D341Med (cell line): Measurements from ENCODE around the gene KCNT2.
A peak's percentile ranks its signal among the peaks of the same experiment; 100 is the strongest.

Source experiments
- DNase-seq: peaks from one replicate; pipeline ENCODE4 v3.0.0; 2012; ENCODE audit warnings: low spot score

KCNT2 gene

DNA sequence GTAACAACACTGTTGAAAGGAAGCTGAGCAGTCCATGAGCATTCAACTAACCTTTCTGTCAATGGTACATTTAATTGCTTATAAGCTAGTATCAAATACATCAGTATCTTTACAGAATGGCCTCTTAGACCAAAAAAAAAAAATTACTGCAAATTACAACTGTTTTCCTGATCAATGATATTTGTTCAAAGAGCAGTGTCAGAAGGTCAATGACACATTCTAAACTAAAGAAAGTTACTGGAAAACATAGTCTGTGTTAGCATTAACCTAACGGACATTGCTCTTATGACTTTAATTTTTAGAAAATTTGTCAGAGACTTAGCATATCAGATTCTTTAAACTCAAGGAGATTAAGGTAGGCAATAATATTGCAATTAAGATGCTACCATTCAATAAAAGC is 162.5 kb downstream of the KCNT2 start:
- no peak for DNase-seq

DNA sequence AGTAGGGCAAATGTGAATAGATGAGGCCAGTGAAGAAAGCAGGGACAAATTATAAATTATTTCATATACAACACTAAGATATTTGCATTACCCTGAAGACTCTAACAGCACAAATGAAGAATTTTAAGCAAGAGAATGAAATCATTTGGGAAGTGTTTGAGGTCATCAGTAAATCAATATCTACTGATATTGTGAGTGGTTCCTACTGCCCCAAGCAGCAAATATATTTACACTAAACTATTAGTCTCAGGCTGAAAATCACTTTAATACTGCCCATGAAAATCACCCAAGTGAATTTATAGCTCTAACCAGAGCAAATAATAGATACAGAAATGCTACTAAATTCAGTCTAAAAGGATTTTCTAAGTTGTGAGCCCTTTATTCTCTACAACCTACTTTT is 163.6 kb downstream of the KCNT2 start:
- DNase-seq: no peak

DNA sequence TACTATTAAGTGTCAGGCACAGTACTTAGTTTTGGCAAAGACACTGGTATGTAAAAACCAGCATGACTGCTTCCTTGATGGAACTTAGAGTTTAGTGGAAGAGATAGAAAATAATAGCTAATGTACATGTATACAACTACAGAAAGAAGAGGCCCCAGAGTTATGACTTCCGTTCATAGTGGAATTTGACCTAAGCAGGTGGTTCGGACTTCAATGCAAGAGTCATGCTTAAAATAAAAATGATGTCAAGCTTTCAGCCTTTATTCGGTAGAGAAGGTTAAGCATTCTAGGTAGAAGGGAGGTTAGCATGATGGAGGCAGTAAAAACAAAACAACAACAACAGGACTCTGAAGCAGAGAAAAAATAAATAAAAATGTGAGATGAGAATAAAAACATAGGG is 165.9 kb downstream of the KCNT2 start:
- no peak for DNase-seq

DNA sequence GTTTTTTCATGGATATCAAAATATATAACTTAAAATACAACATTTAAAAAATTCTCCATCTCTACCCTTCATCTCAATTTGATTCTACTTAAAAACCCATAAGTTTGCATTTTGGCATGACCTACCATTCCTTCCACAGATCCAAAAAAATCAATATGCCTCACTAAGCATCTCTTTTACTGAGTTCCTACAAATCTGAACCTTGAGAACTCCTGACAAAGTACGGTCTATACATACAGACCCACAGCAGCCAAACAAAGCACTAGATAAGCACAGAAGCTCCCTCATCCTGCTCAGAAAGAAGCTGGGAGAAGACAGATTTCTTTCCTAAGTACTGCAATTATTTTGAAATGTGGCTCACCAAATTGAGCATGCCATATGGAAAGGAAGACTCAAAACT is 167.5 kb downstream of the KCNT2 start:
- no peak for DNase-seq

DNA sequence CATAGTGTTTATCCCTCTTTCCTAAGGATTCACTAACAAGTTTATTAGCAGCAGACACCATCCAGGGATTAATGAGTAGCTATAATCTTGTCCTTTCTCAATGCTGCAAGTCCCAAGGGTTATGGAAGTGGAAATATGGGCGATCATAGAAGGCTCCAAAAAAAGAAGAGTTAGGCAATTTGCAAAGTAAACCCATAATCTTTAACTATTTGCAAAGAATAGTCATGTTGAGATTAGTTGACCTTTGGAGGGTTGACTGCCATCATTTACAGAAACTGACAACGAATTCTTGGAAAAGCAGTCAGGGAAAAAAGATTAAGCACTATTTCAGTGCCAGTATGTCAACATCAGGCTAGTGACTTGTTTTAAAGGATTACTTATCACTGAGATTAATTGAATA is 169.9 kb downstream of the KCNT2 start:
- DNase-seq: peak; percentile 41

DNA sequence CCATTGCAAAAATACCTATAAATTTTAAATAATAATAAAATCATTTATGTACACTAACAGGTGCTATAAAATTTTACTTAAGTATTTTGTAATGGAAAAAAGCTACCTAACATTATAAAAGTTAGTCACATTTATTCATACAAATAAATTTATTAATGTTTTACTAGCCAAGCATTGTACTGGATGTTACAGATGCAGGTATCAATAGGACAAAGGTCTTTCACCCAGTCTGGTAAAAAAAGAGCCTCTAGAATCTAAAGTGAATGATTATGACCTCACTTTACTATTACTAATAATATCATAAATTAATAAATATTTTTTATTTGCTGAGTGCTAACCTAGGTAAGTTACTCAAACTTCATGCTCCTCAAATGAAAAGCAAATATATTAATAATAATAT is 170.6 kb downstream of the KCNT2 start:
- DNase-seq: no peak

DNA sequence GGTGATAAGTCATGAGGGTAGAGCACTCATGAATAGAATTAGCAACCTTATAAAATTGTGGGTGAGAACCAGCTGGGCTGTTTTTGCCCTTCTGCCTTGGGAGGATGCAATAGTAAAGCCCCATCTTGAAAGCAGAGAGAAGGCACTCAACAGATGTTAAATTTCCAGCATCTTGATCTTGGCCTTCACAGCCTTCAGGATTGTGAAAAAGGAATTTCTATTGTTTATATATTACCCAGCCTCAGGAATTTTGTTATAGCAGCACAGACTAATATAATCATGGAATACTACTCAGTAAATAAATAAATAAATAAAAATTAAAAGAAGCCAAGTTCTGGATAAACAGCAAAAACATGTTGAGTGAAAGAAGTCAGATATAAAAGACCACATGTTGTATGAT is 175.2 kb downstream of the KCNT2 start:
- no peak for DNase-seq

DNA sequence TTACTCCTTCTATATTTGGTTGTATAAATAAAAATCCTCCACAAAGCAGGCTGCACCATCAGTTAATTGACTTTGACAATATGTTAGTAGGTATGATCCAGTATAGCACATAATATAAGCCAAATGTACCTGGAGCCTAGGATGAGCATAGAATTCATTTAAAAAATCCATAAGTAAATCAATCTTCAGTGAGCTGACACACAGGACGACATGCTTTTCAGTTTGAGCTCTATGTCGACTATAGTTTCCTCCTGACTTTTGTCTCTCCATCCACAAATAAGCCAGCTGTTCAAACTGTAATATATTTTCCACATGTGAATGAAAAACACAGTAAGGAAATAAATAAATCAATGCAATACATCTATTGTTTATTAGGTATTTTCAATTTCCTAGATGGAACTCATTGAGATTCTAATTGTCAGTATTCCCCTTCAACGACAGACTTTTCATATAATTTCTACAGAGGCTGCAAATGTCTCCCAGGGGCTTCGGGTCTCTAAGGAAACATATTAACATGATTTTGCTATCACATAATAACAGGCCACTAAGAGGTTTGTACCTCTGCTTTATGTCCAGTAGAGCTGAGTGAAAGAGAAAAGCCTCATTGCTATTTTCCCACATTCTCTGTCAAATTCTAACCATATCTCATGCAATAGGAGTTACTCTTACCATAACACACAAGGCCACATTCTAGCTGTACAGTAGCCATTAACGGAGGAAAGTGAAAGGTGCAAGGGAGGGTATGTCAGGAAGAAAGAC is 180.1 kb downstream of the KCNT2 start:
- no peak for DNase-seq

DNA sequence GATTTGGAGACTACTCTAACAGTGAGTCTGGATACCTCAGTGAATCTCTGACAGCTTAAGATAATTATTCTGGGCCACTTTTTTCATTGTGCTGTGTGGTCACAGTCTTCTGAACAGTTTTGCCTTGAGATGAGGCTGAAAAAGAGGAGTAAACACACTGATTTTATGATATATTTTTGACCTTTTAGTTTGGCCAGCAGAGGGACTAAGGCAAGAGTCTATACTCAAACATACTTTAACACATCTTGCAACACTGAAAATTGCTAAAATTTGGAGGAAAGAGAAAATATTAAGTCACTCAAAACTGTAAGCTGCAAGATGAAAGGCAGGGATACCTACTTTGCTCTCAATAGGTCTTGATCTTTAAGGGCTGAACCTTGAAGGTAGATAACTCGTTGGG is 182.7 kb downstream of the KCNT2 start:
- no peak for DNase-seq

DNA sequence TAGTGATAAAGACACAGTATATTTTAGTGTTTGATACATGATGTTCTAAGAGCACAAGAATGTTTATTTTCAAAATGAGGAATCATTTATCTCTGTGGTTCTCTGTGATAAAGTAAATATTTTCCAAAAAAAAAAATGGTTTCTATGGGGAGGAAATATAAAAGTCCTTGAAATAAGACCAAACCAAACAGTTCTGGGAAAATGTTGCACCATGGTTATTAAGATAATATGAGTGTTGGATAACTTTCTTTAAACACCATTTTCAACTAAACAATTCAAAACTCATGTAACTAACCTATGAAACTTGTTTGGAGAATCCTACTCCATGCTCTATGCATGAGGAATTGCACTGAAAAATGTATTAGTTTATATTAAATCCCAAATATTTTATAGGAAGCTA is 184.6 kb downstream of the KCNT2 start:
- DNase-seq: no peak

DNA sequence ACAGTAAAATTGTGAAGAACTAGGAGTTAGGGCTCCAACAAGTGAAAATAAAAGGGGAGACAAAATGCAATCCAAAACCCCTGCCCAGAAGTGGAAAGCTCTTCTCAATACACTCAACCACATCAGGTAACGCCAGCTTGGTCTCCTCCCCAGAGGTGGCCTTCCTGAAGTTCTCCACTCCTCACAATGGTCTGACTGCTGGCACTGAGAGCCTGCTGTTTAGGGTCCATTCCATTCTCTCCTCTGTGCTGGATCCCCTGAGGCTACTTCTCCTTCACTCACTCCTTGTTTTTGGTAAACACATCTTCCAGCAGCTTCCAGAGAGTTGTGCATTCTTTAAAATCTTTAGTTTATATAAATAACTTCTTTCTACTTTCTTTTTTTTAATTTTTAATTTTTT is 189.5 kb downstream of the KCNT2 start:
- no peak for DNase-seq

DNA sequence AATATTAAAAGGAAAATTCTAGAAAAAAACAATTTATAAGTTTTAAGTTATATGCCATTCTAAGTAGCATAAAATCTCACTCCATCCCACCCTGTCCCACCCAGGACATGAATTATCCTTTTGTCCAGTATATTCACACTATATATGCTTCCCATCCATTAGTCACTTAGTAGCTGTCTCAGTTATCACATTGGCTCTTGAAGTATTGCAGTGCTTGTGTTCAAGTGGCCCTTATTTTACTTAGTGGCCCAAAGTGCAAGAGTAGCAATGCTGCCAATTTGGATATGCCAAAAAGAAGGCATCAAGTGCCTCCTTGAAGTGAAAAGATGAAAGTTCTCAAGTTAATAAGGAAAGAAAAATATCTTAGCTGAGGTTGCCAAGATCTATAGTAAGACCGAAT is 192.3 kb downstream of the KCNT2 start:
- no peak for DNase-seq

DNA sequence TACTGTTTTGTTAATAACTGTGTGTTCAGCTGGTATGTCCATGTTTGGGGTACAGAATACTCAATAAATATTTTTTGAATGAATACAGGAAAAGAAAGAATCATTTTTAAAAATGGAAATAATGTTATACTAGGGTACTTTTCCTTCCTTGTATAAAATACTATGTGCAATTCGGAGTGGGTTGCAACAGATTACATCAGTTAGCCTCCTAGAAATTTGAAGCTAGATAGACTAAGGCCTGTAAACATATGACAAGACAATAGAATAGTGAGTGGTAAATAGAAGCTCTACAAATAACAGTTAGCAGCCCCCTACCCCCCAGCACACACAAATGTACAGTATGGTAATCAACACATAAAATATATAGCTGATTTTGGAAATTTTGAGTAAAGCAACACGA is 195.9 kb downstream of the KCNT2 start:
- DNase-seq: no peak

DNA sequence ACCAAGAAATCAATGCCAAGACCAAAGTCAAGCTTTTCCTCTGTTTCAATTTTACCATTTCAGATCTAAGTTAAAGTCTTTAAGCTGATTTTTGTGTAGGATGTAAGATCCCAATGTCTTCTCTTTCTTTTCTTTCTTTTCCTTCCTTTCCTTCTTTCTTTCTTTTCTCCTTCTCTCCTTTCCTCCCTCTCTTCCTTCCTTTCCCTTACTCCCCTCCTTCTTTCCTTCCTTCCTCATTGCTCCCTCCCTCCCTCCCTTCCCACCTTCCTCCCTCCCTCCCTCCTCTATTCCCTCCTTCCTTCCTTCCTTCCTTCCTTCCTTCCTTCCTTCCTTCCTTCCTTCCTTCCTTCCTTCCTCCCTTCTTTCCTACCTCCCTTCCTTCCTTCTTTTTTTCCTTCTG is 197.5 kb downstream of the KCNT2 start:
- DNase-seq: no peak

DNA sequence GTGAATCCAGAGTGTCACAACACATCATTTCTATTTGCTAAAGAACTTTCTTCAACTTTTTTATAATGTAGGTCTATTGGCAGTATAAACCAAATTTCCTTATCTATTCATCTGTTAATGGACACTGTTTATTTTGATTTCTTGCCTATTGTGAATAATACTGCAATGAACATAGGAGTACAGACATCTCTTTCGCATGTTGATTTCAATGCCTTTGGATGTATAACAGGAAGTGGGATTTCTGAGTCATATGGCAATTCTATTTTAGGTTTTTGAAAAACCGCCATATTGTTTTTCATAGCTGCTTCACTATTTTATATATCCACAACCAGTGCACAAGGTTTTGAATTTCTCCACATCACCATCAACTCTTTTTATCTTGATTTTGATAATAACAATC is 198.7 kb downstream of the KCNT2 start:
- DNase-seq: no peak

DNA sequence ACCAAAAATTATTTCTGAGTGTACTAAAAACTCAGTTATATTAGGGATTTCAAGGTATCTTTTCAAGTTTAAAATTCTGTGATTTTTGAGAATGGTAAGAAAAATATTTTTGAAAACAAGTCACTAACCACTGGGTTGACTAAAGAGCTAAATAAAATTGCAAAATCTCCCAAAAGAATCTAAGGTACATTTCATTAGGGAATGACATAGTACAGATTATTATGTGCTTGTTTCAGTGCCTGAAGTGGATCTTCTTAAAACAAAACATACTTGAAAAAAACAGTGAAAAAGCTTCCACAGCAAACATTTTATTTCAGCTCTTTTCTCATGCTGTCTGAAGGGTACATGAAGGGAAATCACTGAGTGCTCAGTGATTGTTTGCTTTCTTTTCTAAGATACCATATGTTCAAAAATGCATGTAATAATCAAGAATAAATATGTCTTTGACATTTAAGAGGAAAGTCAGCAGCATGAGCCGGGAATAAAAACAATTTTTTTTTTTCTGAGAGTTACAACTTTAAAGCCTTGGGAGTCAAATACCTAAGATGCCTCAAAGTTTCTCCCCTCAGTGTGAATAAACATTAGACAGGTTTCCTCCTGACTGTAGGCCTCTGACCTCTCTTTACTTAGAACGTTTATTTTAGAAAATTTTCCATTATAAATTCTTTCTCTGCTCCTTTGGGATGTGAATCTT is 200.7 kb downstream of the KCNT2 start:
- DNase-seq: no peak

DNA sequence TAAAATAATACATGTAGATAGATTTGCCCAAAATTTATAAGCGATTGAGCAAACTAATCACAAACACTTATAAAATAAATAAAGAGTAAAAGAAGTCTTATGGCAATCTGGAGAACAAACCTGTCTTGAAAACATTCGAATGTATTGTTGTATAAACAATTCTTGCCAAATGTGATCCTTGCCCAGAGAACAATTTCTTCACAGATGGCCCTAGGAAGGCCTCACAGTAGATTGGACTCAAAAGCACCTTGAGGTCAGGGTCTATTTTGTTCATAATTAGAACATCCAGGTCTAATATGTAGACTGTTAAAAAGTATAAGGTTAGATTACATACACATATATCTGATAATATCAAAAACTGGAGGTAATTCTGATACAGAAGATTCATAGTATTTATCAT is 202.4 kb downstream of the KCNT2 start:
- DNase-seq: no peak

DNA sequence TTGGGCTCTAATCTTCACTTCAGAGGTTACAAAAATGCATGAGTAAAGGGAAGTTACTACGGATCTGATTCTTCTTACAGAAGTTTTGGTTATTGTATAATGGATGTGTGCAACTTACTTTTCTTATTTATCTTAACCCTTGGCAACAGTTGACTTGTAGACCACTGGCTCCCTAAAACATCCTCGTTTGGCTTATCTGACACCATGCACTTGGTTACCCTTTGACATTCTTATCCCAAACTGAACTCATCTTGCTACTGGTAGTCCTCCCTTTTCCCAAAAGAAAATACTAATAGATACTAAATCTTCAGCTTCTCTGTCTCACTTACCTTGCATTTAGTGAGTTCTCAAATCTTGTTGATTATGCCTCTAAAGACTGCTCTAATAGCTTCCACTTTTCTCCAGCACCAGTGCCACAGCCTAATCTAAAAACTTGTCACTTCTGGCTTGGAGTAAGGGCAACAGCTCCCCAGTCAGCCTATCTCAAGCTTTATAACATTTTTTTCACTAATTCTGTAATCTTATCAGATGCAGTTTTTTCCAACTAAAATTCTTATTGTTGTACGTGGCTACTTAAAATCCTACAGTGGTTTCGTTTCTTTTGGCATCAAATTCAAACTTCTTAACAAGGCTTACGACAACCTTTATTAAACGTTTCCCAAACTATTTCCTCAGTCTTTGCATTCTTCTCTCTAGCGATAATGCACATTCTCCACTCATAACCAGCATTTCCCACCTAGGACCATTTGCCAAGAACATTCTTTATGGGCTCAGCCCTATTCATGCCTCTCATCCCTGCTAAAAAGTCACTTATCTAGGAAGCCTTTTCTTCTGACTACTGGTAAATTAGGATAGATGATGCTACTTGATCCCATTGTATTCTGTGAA is 204.2 kb downstream of the KCNT2 start:
- no peak for DNase-seq

DNA sequence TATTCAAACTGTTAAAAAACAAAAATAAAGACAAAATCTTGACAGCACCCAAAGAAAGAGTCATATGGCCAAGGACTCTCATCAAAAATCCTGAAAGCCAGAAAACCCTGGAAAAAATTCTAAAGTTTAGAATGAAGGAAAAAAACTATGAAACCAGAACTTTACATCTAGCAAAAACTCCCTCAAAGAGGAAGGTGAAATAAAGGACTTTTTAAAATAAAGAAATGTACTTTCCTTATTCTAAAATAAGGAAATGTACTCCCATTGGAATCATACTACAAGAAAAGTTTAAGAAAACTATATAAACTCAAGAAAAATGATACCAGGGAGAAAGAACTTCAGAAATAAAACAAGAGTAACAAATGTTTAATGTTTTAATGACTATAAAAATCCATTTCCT is 206.3 kb downstream of the KCNT2 start:
- no peak for DNase-seq

DNA sequence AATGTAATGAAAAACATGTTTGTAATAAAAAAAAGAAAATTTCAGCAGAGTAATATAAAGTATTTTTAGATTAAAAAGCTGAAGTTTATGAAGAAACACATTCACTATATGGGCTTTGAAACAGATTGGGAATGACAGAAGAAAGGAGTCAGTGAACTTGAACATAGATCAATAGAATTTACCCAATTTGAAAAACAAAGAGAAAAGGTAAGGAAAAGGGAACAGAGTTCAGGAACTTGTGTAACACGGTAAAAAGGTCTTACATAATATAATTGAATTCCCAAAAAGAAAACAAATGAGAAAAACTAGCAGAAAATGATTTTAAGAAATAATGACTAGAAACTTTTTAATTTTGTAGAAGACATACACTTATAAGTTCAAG is 206.8 kb downstream of the KCNT2 start:
- DNase-seq: no peak

DNA sequence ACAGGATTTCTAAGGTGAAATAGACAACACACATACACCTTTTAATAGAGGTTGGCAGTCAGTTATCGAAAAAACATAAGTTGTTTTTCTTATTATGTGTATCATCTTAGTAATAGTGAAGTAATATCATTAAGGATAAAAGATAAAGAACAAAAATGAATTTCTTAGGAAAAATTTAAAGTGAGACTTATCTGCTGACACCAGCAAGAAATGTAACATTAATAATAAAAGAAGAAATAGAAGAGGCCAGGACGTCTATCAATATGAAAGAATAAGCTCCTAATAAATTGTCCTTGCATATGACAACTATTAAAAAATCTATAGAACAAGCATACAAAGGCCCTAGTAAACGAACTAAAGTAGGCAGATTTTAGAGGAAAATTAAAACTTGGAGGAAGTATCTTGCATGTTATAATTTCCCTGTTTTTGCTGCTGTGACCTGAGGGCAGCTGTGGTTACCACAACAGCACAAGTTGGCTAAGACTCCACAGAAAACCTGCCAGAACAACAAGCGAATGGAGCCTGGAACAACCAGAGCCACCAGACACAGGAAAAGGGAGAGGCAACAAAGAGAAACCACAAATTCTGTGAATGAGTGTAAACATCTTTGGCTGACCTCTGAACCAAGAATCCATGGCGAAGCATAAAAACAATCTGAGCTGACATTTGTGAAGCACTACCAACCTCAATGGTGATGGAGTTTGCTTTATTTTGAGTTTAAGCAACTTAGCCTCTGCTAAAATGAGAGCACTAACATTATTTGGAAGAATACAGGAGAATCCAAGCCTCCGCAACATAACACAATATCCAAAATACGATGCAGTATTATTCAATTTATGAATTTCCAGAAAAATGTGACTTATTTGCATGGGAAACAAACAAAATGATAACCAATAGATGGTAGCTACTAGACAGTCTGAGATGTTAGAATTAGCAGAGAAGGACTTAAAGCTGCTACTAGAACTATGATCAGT is 207.5 kb downstream of the KCNT2 start:
- DNase-seq: no peak

DNA sequence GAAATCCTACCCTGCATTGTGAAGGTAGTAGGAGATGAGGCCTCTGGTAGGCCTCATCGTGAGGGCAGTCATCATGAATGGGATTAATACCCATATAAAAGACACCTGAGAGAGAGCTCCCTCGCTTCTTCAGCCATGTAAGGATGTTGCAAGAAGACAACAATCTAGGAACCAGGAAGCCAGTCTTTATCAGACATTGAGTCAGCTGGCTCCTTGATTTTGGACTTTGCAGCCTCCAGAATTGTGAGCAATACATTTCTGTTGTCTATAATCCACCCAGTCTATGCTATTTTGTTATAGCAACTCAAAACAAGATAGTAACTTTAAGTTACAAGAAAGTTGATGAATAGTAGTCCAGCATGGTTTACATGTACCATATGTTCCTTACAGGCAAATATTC is 208.5 kb downstream of the KCNT2 start:
- no peak for DNase-seq
